Keratinocyte (primary cell): Measurements from ENCODE around the gene LSM12. TPM values are rescaled to one million over a fixed set of nuclear protein-coding genes. Genes with fewer than 3 reads are reported as not detected.

ENCODE experiments used
- DNase-seq: peaks from one replicate; pipeline ENCODE4 v3.0.0-alpha.2; 2011; ENCODE audit warnings: low read depth, missing footprints, low spot score
- FAIRE-seq: peaks from 2 replicates; lab custom pipeline; 2011; peaks lifted over from hg19 to GRCh38; lab: Jason Lieb, UNC
- H2AFZ ChIP-seq: 2 replicates; pipeline ENCODE4 v1.6.0; 2012; ENCODE audit warnings: low read length, control low read depth, inconsistent platforms; ENCODE audit not compliant: control insufficient read depth
- H3K27ac ChIP-seq: 2 replicates; pipeline ENCODE4 v1.5.1; 2011; ENCODE audit warnings: low read length; ENCODE audit not compliant: control insufficient read depth, insufficient read depth
- H3K27me3 ChIP-seq: 3 replicates; pipeline ENCODE4 v1.6.0; 2011; ENCODE audit warnings: low read length; ENCODE audit not compliant: control insufficient read depth, insufficient read depth; ENCODE audit errors: extremely low read depth
- H3K36me3 ChIP-seq, 2 experiments: 2 replicates in 1 of 2; 3 replicates in 1 of 2; pipeline ENCODE4 v1.5.1; 2011; ENCODE audit warnings: low read length in 2 of 2, mild to moderate bottlenecking in 1 of 2; ENCODE audit not compliant: control insufficient read depth in 2 of 2, insufficient read depth in 2 of 2; ENCODE audit errors: extremely low read depth in 1 of 2
- H3K4me1 ChIP-seq: 3 replicates; pipeline ENCODE4 v1.5.1; 2011; ENCODE audit warnings: low read length; ENCODE audit not compliant: control insufficient read depth, insufficient read depth; ENCODE audit errors: extremely low read depth
- H3K4me2 ChIP-seq: 3 replicates; pipeline ENCODE4 v1.6.0; 2011; ENCODE audit warnings: low read depth, low read length; ENCODE audit not compliant: control insufficient read depth, insufficient read depth; ENCODE audit errors: extremely low read depth
- H3K4me3 ChIP-seq, 3 experiments: fragments of 200-600 bp in 1 of 3; sonication (generic) in 1 of 3; 2 replicates in 2 of 3; 3 replicates in 1 of 3; pipeline ENCODE4 v1.5.1; 2011 to 2016; ENCODE audit warnings: low read length in 3 of 3, mild to moderate bottlenecking in 3 of 3, control low read depth in 2 of 3, inconsistent platforms in 1 of 3, low read depth in 1 of 3, mixed read lengths in 1 of 3, mixed run types in 1 of 3, moderate library complexity in 1 of 3; ENCODE audit not compliant: control insufficient read depth in 2 of 3, insufficient read depth in 2 of 3; ENCODE audit errors: extremely low read depth in 1 of 3
- H3K79me2 ChIP-seq: 2 replicates; pipeline ENCODE4 v1.6.0; 2012; ENCODE audit warnings: low read length; ENCODE audit not compliant: control insufficient read depth, insufficient read depth
- H3K9ac ChIP-seq: 3 replicates; pipeline ENCODE4 v1.6.0; 2011; ENCODE audit warnings: low read length; ENCODE audit not compliant: control insufficient read depth, insufficient read depth; ENCODE audit errors: extremely low read depth
- H3K9me1 ChIP-seq: 3 replicates; pipeline ENCODE4 v1.6.0; 2011; ENCODE audit warnings: low read length; ENCODE audit not compliant: control insufficient read depth, insufficient read depth; ENCODE audit errors: extremely low read depth
- H3K9me3 ChIP-seq: 2 replicates; pipeline ENCODE4 v1.5.1; 2012; ENCODE audit warnings: low read depth, low read length; ENCODE audit not compliant: control insufficient read depth
- H4K20me1 ChIP-seq: 3 replicates; pipeline ENCODE4 v1.6.0; 2011; ENCODE audit warnings: low read length; ENCODE audit not compliant: control insufficient read depth, insufficient read depth; ENCODE audit errors: extremely low read depth
- EZH2 ChIP-seq: IDR thresholded peaks from one replicate; pipeline ENCODE4 v1.6.1; 2012; ENCODE audit warnings: inconsistent platforms, mild to moderate bottlenecking, low read length, moderate library complexity
- dilution Hi-C: fragments of 300-500 bp; cut with MboI; formaldehyde crosslinking; loops from one replicate; pipeline ENCODE4 v1.7.0; 2020; ENCODE audit warnings: low sequenced_read_pairs; ENCODE audit not compliant: extremely low pct_ligation_motif_present
- polyA plus RNA-seq, 5 experiments: library from polyadenylated mRNA; depleted of rRNA in 3 of 5; stranded (reverse) in 3 of 5; stranded (forward) in 1 of 5; unstranded in 1 of 5; fragments of >200 nt; gene quantifications; 1 replicate in 1 of 5; 2 replicates in 3 of 5; 3 replicates in 1 of 5; pipeline versions ENCODE4 v1.2.1 to v1.2.3, GENCODE V29; 2011 to 2012; ENCODE audit warnings: missing spikeins in 2 of 5, low read depth in 1 of 5, low replicate concordance in 1 of 5
- TF ChIP-seq, protein P1 (sequence below), 3 experiments: IDR thresholded peaks in 1 of 3; conservative IDR thresholded peaks in 1 of 3; optimal IDR thresholded peaks in 1 of 3; 2 replicates in 2 of 3; 3 replicates in 1 of 3; pipeline versions ENCODE3 to v1.5.1; 2011; ENCODE audit warnings: low read length in 3 of 3, mild to moderate bottlenecking in 3 of 3, moderate library complexity in 2 of 3, control low read depth in 1 of 3, inconsistent platforms in 1 of 3; ENCODE audit not compliant: insufficient read depth in 2 of 3; ENCODE audit errors: extremely low read depth in 1 of 3

The LSM12 gene
- polyA plus RNA-seq, 1 donor (not counting 4 experiments of a cell fraction or from before 2014, with no cell fraction given), result 49.5 TPM

DNA sequence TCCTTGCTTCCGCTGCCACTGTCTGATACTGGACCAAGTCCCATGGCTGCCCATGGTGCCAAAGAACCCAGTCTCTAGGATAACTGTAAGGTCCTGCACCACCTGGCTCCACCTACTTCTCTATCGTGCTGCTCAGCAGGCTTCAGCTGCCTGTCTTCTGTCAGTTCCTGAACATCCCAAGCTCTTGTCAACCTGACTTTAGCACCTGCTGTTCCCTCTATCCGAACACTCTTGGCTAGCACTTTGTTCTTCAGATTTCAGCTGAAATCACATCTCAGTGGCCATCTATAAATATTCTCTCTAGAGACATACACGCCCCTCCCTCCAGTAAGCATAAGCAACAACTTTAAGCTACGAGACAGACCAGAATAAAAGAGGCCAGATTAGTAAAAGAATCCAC lies 36.7 kb downstream of the LSM12 start:
- H3K4me2 ChIP-seq, result no peak overlapping the region
- no peak overlapping the region for H3K9ac ChIP-seq
- FAIRE-seq (no peak), DNase-seq (no peak)
- no peaks in the 10 kb centered on the region for H4K20me1 ChIP-seq
- H2AFZ ChIP-seq, result no peak overlapping the region
- no peaks in the 10 kb centered on the region for H3K9me3 ChIP-seq
- TF ChIP-seq, protein P1, sequence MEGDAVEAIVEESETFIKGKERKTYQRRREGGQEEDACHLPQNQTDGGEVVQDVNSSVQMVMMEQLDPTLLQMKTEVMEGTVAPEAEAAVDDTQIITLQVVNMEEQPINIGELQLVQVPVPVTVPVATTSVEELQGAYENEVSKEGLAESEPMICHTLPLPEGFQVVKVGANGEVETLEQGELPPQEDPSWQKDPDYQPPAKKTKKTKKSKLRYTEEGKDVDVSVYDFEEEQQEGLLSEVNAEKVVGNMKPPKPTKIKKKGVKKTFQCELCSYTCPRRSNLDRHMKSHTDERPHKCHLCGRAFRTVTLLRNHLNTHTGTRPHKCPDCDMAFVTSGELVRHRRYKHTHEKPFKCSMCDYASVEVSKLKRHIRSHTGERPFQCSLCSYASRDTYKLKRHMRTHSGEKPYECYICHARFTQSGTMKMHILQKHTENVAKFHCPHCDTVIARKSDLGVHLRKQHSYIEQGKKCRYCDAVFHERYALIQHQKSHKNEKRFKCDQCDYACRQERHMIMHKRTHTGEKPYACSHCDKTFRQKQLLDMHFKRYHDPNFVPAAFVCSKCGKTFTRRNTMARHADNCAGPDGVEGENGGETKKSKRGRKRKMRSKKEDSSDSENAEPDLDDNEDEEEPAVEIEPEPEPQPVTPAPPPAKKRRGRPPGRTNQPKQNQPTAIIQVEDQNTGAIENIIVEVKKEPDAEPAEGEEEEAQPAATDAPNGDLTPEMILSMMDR (optimal IDR thresholded peaks at IDR 0.05 in 1 of 3, IDR thresholded peaks at IDR 0.05 in 1 of 3, conservative IDR thresholded peaks at IDR 0.05 in 1 of 3; ENCODE audit: extremely low read depth in 1 of 3, insufficient read depth in 2 of 3, low read length in 3 of 3), result no peak
- TF ChIP-seq EZH2, result no peak
- H3K79me2 ChIP-seq, result no peaks in the 10 kb centered on the region
- H3K27ac ChIP-seq, result no peak overlapping the region
- no peaks in the 10 kb centered on the region for H3K9me1 ChIP-seq
- no peaks in the 10 kb centered on the region for H3K27me3 ChIP-seq
- H3K4me3 ChIP-seq, result no peak overlapping the region
- no peaks in the 10 kb centered on the region for H3K4me1 ChIP-seq
- H3K36me3 ChIP-seq, result peaks cover 18 to 22% of the 10 kb centered on the region in 2 experiments
- dilution Hi-C loops, result no loop called here

DNA sequence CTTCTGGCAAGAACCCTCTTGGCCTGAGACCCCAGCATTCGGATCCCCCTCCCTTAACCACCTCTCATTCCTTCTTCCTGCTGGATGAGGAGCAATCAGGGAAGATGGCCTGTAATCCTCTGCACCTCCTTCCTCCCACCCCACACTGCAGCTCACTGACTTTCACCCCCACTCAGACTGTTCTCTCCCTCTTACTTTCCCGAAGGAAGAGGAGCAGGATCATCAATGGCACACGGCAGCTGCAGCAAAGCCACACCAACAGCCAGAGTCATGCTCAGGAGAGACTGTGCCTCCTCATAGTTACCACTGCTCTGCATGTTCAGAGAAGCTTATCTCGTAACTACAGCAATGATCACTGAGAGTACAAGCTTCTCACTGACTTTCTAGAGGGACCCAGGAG lies 41.6 kb downstream of the LSM12 start:
- H3K36me3 ChIP-seq, result peaks cover 15 to 18% of the 10 kb centered on the region in 2 experiments
- DNase-seq (no peak), FAIRE-seq (no peak)
- no peak overlapping the region for H2AFZ ChIP-seq
- no peaks in the 10 kb centered on the region for H3K27me3 ChIP-seq
- H3K9me1 ChIP-seq, result no peaks in the 10 kb centered on the region
- no peak overlapping the region for H3K4me3 ChIP-seq
- dilution Hi-C loops, result no loop called here
- no peaks in the 10 kb centered on the region for H4K20me1 ChIP-seq
- no peak overlapping the region for H3K9ac ChIP-seq
- H3K4me1 ChIP-seq, result no peaks in the 10 kb centered on the region
- H3K9me3 ChIP-seq, result no peaks in the 10 kb centered on the region
- H3K79me2 ChIP-seq, result no peaks in the 10 kb centered on the region
- H3K27ac ChIP-seq, result no peak overlapping the region
- TF ChIP-seq EZH2, result no peak
- TF ChIP-seq, protein P1 (optimal IDR thresholded peaks at IDR 0.05 in 1 of 3, IDR thresholded peaks at IDR 0.05 in 1 of 3, conservative IDR thresholded peaks at IDR 0.05 in 1 of 3; ENCODE audit: extremely low read depth in 1 of 3, insufficient read depth in 2 of 3, low read length in 3 of 3), result no peak
- H3K4me2 ChIP-seq, result no peak overlapping the region
